Kidney (tissue), 14 donors: Measurements from ENCODE around the gene HDAC10. TPM values are rescaled to one million over a fixed set of nuclear protein-coding genes. Genes with fewer than 3 reads are reported as not detected.
A peak's percentile ranks its signal among the peaks of the same experiment; 100 is the strongest.

Experiments used
- DNase-seq, 5 donors: peaks; one replicate each; pipeline ENCODE4 v3.0.0-alpha.2; 2013 to 2020
- FAIRE-seq: peaks from 2 replicates; lab custom pipeline; 2012; peaks lifted over from hg19 to GRCh38; lab: Jason Lieb, UNC
- H3K27ac ChIP-seq, 2 donors: one replicate each; pipeline ENCODE4 v1.7.0; 2013; ENCODE audit warnings: low read depth in 2 of 2, low read length in 2 of 2, inconsistent platforms in 1 of 2
- H3K27me3 ChIP-seq: one replicate; pipeline ENCODE4 v1.7.1; 2013; ENCODE audit warnings: low read length, inconsistent platforms; ENCODE audit not compliant: control insufficient read depth, insufficient read depth
- H3K36me3 ChIP-seq, 3 donors: one replicate each; pipeline versions ENCODE4 v1.7.0 to v1.7.1; 2013; ENCODE audit warnings: low read length in 3 of 3, control low read depth in 1 of 3, inconsistent platforms in 1 of 3; ENCODE audit not compliant: insufficient read depth in 3 of 3, control insufficient read depth in 2 of 3
- H3K4me1 ChIP-seq, 3 donors: one replicate each; pipeline versions ENCODE4 v1.7.0 to v1.7.1; 2013; ENCODE audit warnings: low read length in 3 of 3, inconsistent platforms in 1 of 3, low read depth in 1 of 3; ENCODE audit not compliant: control insufficient read depth in 2 of 3, insufficient read depth in 2 of 3
- H3K4me3 ChIP-seq, 3 donors: one replicate each; pipeline versions ENCODE4 v1.7.0 to v1.8.1; 2013; ENCODE audit warnings: low read length in 3 of 3, control low read depth in 1 of 3, inconsistent platforms in 1 of 3
- H3K9ac ChIP-seq, 3 donors: one replicate each; pipeline versions ENCODE4 v1.7.0 to v1.7.1; 2013; ENCODE audit warnings: low read length in 3 of 3, control low read depth in 1 of 3, inconsistent platforms in 1 of 3
- H3K9me3 ChIP-seq, 3 donors: one replicate each; pipeline versions ENCODE4 v1.7.0 to v1.7.1; 2013; ENCODE audit warnings: low read length in 3 of 3, control low read depth in 1 of 3, inconsistent platforms in 1 of 3; ENCODE audit not compliant: control insufficient read depth in 2 of 3, insufficient read depth in 1 of 3
- CTCF ChIP-seq: IDR thresholded peaks from 3 replicates; pipeline ENCODE4 v1.5.1; 2012; ENCODE audit warnings: mild to moderate bottlenecking, moderate library complexity, borderline replicate concordance; ENCODE audit not compliant: insufficient read depth; ENCODE audit errors: extremely low read depth
- intact Hi-C: fragments of 100-400 bp; cut with DNase I; formaldehyde crosslinking; loops from one replicate; pipeline ENCODE4 v1.11.1; 2022
- polyA plus RNA-seq: library from polyadenylated mRNA; stranded (reverse); fragments of 350-450 nt; fragmentation: Illumina TruSeq; extraction: RNeasy Lipid Tissue Mini Kit (QIAGEN cat#74804); gene quantifications from one replicate; pipeline ENCODE4 v1.2.3, GENCODE V29; 2014; ENCODE audit warnings: low read depth, low replicate concordance; ENCODE audit not compliant: insufficient read depth
- total RNA-seq: library from RNA; stranded (reverse); fragmentation: NEBNext Ultra II Directional; extraction: Animal tissue kit (Norgen Biotek cat#: 25700); gene quantifications from one replicate; pipeline ENCODE4 v1.2.1, GENCODE V29; 2021
- donor health status: control.
- donor health status: control.
- donor health status: control.
- donor health status: control.
- donor health status: control.
- donor health status: DM: yes; HTN: yes; CAD: no.
- donor health status: Normal renal cell carcinoma (clear cell type).

The HDAC10 gene
- total and polyA plus RNA-seq, 2 donors from 2014 or later: 20.4 to 43.8 TPM

DNA sequence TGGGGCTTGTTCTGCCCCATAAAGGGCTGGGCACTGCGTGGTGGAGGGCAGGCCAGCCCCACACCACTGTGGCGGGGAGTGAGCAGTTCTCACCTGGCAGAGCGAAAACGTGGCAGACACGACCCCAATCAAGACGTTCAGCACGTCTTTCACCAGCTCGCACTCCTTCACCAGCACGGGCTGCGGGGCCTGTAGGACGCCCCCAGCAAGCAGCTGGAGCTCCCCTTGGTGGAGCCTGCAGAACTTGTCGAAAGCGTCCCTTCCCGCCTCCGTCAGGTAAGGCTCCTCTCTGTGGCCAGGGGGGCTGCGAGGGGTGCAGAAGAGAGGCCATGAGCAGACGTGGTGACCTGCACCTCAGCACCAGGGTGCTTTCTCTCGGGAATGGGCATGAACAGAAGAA, 17.8 kb downstream of the HDAC10 start:
- no peaks in the 10 kb centered on the region for H3K9me3 ChIP-seq
- no peak overlapping the region for H3K9ac ChIP-seq
- DNase-seq (peak in 1 of 5 donors; percentile 71), FAIRE-seq (no peak)
- no peak for TF ChIP-seq CTCF
- H3K36me3 ChIP-seq: peaks cover 0 to 8% (median 5%) of the 10 kb centered on the region in 3 donors
- no peak overlapping the region for H3K4me3 ChIP-seq
- intact Hi-C loops: no loop called here
- no peak overlapping the region for H3K27ac ChIP-seq
- no peaks in the 10 kb centered on the region for H3K4me1 ChIP-seq
- no peaks in the 10 kb centered on the region for H3K27me3 ChIP-seq

- no peak for DNase-seq
- no peak for TF ChIP-seq CTCF
- Histone ChIP-seq H3K9ac (no peak overlapping the region), H3K4me3 (no peak overlapping the region), H3K27ac (no peak overlapping the region), H3K36me3 (peaks cover 0 to 8% (median 5%) of the 10 kb centered on the region in 3 donors), H3K9me3 (no peaks in the 10 kb centered on the region), H3K27me3 (no peaks in the 10 kb centered on the region), H3K4me1 (no peaks in the 10 kb centered on the region)
- no peak for FAIRE-seq
- intact Hi-C loops: no loop called here
These were observed 18.4 kb downstream of the HDAC10 start for GRCh38 chr22:50232481-50233151.

- H3K36me3 ChIP-seq: peaks cover 0 to 11% (median 9%) of the 10 kb centered on the region in 3 donors
- no peak for TF ChIP-seq CTCF
- H3K9me3 ChIP-seq: no peaks in the 10 kb centered on the region
- DNase-seq (no peak), FAIRE-seq (no peak)
- intact Hi-C loops: no loop called here
- no peak overlapping the region for H3K27ac ChIP-seq
- no peaks in the 10 kb centered on the region for H3K27me3 ChIP-seq
- no peak overlapping the region for H3K4me3 ChIP-seq
- no peak overlapping the region for H3K9ac ChIP-seq
- no peaks in the 10 kb centered on the region for H3K4me1 ChIP-seq
These were observed 21.7 kb downstream of the HDAC10 start for GRCh38 chr22:50229370-50229769.
